K562 (cell line): ENCODE results near the gene CST6. TPM values are rescaled to one million over a fixed set of nuclear protein-coding genes. Genes with fewer than 3 reads are reported as not detected.

Experiments
- ATAC-seq: fragments of 200-7000 bp; cut with Tn5 transposase; 3 replicates; pipeline ENCODE4 v1.9.1; 2020; ENCODE audit warnings: moderate library complexity
- BruUV-seq: library from RNA; stranded (reverse); fragments of 400-500 nt; replicated peaks from 2 replicates; lab custom pipeline; 2021; lab: Mats Ljungman, UMichigan
- CTCF ChIA-PET: fragments of 300-600 bp; formaldehyde crosslinking; extraction: SDS; loops from one replicate; lab custom pipeline; 2021; ENCODE audit warnings: low intra/inter-chr PET ratio; lab: Yijun Ruan, JAX
- POLR2A ChIA-PET: fragments of 300-600, 350-650 bp; sonication (Branson Sonifier 250); formaldehyde crosslinking; extraction: SDS; loops from one replicate; lab custom pipeline; 2021; ENCODE audit warnings: antibody characterized with exemption, inconsistent platforms; lab: Yijun Ruan, JAX
- DNase-seq, 4 experiments: peaks; one replicate each; pipeline versions ENCODE4 v3.0.0 to v3.0.0-alpha.2; 2011 to 2018; ENCODE audit warnings: low spot score in 3 of 4, mixed read lengths in 3 of 4; ENCODE audit errors: extremely low read depth in 1 of 4
- FAIRE-seq: peaks from 2 replicates; lab custom pipeline; 2011; peaks lifted over from hg19 to GRCh38; lab: Jason Lieb, UNC
- H2AFZ ChIP-seq: 2 replicates; pipeline ENCODE4 v1.6.0; 2011; ENCODE audit warnings: low read depth, low read length, control low read depth, inconsistent platforms
- H3K27ac ChIP-seq: fragments of 200-600 bp; 3 replicates; pipeline ENCODE4 v1.8.0; 2011; ENCODE audit warnings: low read depth, mild to moderate bottlenecking, control low read depth, inconsistent platforms, low read length, moderate library complexity, mixed read lengths; ENCODE audit errors: extremely low read depth
- H3K27me3 ChIP-seq, 2 experiments: fragments of 300-600 bp in 1 of 2; 2 replicates in 1 of 2; 3 replicates in 1 of 2; pipeline versions ENCODE4 v1.6.0 to v1.8.0; 2011; ENCODE audit warnings: inconsistent platforms in 2 of 2, low read length in 2 of 2, mild to moderate bottlenecking in 1 of 2, mixed read lengths in 1 of 2, moderate library complexity in 1 of 2; ENCODE audit not compliant: control insufficient read depth in 2 of 2, insufficient read depth in 2 of 2
- H3K36me3 ChIP-seq: fragments of 300-600 bp; 3 replicates; pipeline ENCODE4 v1.8.0; 2011; ENCODE audit warnings: mild to moderate bottlenecking, low read length, inconsistent platforms; ENCODE audit not compliant: control insufficient read depth, insufficient read depth
- H3K4me1 ChIP-seq, 2 experiments: fragments of 200-600 bp in 1 of 2; replicated peaks in 1 of 2; 2 replicates in 1 of 2; 3 replicates in 1 of 2; pipeline versions ENCODE4 v1.5.1 to v1.8.0; 2011; ENCODE audit warnings: inconsistent platforms in 2 of 2, low read length in 2 of 2, mild to moderate bottlenecking in 1 of 2, mixed read lengths in 1 of 2, moderate library complexity in 1 of 2; ENCODE audit not compliant: control insufficient read depth in 2 of 2, insufficient read depth in 2 of 2
- H3K4me2 ChIP-seq: 2 replicates; pipeline ENCODE4 v1.6.1; 2011; ENCODE audit warnings: low read length, control low read depth, inconsistent platforms, mixed read lengths; ENCODE audit not compliant: insufficient read depth
- H3K4me3 ChIP-seq: fragments of 200-600 bp; sonication (generic), shearing (Covaris generic); 2 replicates; pipeline ENCODE4 v1.5.1; 2016; ENCODE audit warnings: control low read depth, inconsistent platforms
- H3K79me2 ChIP-seq: fragments of 200-600 bp; 3 replicates; pipeline ENCODE4 v1.8.0; 2011; ENCODE audit warnings: low read length, inconsistent platforms; ENCODE audit not compliant: control insufficient read depth, insufficient read depth
- H3K9ac ChIP-seq, 2 experiments: 2 replicates each; pipeline versions ENCODE4 v1.6.0 to v1.6.1; 2011; ENCODE audit warnings: low read depth in 2 of 2, low read length in 2 of 2, control low read depth in 1 of 2, inconsistent platforms in 1 of 2, mild to moderate bottlenecking in 1 of 2, mixed read lengths in 1 of 2; ENCODE audit not compliant: insufficient read depth in 1 of 2
- H3K9me1 ChIP-seq: one replicate; pipeline ENCODE4 v1.6.0; 2011; ENCODE audit warnings: inconsistent platforms, mild to moderate bottlenecking, low read length, moderate library complexity; ENCODE audit not compliant: control insufficient read depth, insufficient read depth
- H3K9me3 ChIP-seq: replicated peaks from 2 replicates; pipeline ENCODE4 v1.5.1; 2011; ENCODE audit warnings: low read depth, low read length, inconsistent platforms; ENCODE audit not compliant: control insufficient read depth, insufficient read depth
- H4K20me1 ChIP-seq: replicated peaks from 2 replicates; pipeline ENCODE4 v1.6.1; 2011; ENCODE audit warnings: low read length, inconsistent platforms, mixed read lengths; ENCODE audit not compliant: control insufficient read depth, insufficient read depth
- C11orf30 ChIP-seq: fragments of 450-650 bp; IDR thresholded peaks from 2 replicates; pipeline ENCODE4 v1.6.1; 2016; ENCODE audit warnings: low read depth, mild to moderate bottlenecking
- ETV1 ChIP-seq: fragments of 450-650 bp; conservative IDR thresholded peaks from 2 replicates; pipeline ENCODE4 v1.6.1; 2016; ENCODE audit warnings: missing genetic modification characterization, control low read depth, low read depth, missing compliant biosample characterization
- HDGF ChIP-seq: fragments of 450-650 bp; IDR thresholded peaks from 2 replicates; pipeline ENCODE4 v1.6.1; 2016
- HSF4 ChIP-seq: fragments of 250-450 bp; sonication (Bioruptor Pico); IDR thresholded peaks from 2 replicates; pipeline ENCODE4 v2.1.2; 2022; ENCODE audit warnings: mild to moderate bottlenecking, moderate library complexity, borderline replicate concordance
- MAFG ChIP-seq: fragments of 450-650 bp; conservative IDR thresholded peaks from 2 replicates; pipeline ENCODE4 v1.6.1; 2016; ENCODE audit warnings: missing genetic modification characterization, missing compliant biosample characterization
- MAFK ChIP-seq: IDR thresholded peaks from 2 replicates; pipeline ENCODE4 v1.6.1; 2011; ENCODE audit warnings: low read length, improper control_type of control experiment
- NFE2L1 ChIP-seq: fragments of 450-650 bp; IDR thresholded peaks from 2 replicates; pipeline ENCODE4 v1.6.1; 2016; ENCODE audit warnings: missing genetic modification characterization, low read depth, mild to moderate bottlenecking, missing compliant biosample characterization, moderate library complexity, borderline replicate concordance
- PHB2 ChIP-seq: fragments of 450-650 bp; IDR thresholded peaks from 2 replicates; pipeline ENCODE4 v1.6.1; 2017; ENCODE audit warnings: low read depth
- TAF7 ChIP-seq: fragments of 450-650 bp; IDR thresholded peaks from 2 replicates; pipeline ENCODE4 v1.6.1; 2016; ENCODE audit warnings: missing genetic modification characterization, missing compliant biosample characterization
- U2AF2 ChIP-seq: fragments of 200-400 bp; formaldehyde crosslinking; optimal IDR thresholded peaks from 2 replicates; pipeline ENCODE3; 2017; ENCODE audit warnings: low read depth, mild to moderate bottlenecking, low read length
- ZNF23 ChIP-seq: fragments of 250-450 bp; sonication (Bioruptor Pico); IDR thresholded peaks from 2 replicates; pipeline ENCODE4 v1.4.0; 2020; ENCODE audit warnings: mild to moderate bottlenecking
- ZNF232 ChIP-seq: sonication (generic); formaldehyde crosslinking; IDR thresholded peaks from 2 replicates; pipeline ENCODE4 v1.8.0; 2022; ENCODE audit warnings: mild to moderate bottlenecking, missing genetic modification reagents
- ZNF316 ChIP-seq: fragments of 450-650 bp; IDR thresholded peaks from 2 replicates; pipeline ENCODE4 v1.6.1; 2016
- ZNF408 ChIP-seq: fragments of 250-450 bp; sonication (Bioruptor Pico); IDR thresholded peaks from 2 replicates; pipeline ENCODE4 v1.4.0; 2020; ENCODE audit warnings: low read depth, mild to moderate bottlenecking, moderate library complexity
- ZNF518B ChIP-seq: fragments of 250-450 bp; sonication (Bioruptor Pico); IDR thresholded peaks from 2 replicates; pipeline ENCODE4 v1.5.0; 2021; ENCODE audit warnings: mild to moderate bottlenecking, moderate library complexity
- ZNF644 ChIP-seq: fragments of 200-800 bp; sonication (Bioruptor generic); IDR thresholded peaks from 2 replicates; pipeline ENCODE4 v1.6.1; 2016; ENCODE audit warnings: low read depth, missing genetic modification characterization, missing compliant biosample characterization
- ZSCAN29 ChIP-seq: fragments of 450-650 bp; IDR thresholded peaks from 2 replicates; pipeline ENCODE4 v1.6.1; 2017
- WGBS: fragments of 100-300 bp; shearing (Covaris generic); methylation state at CpG from one replicate; pipeline ENCODE4 v1.1.6; 2016; ENCODE audit warnings: low coverage, mixed read lengths; ENCODE audit not compliant: insufficient coverage; ENCODE audit errors: missing lambda C conversion rate; 5-methylcytosine and 5-hydroxymethylcytosine counted together
- in situ Hi-C: fragments of 300-500 bp; cut with MboI; formaldehyde crosslinking; loops from 4 replicates; pipeline ENCODE4 v1.15.0; 2018; ENCODE audit warnings: inconsistent platforms, mixed read lengths
- intact Hi-C: fragments of 100-400 bp; cut with micrococcal nuclease; formaldehyde crosslinking; loops from 2 replicates; pipeline ENCODE4 v1.14.2; 2022
- polyA plus RNA-seq, 8 experiments: library from polyadenylated mRNA; depleted of rRNA in 4 of 8; stranded (reverse) in 5 of 8; unstranded in 3 of 8; fragments of >200 nt; fragmentation: Nextera tagmentation in 2 of 8; fragmentation: Illumina TruSeq in 1 of 8; extraction: Ambion mirVana in 2 of 8; extraction: Trizol in 1 of 8; gene quantifications; 2 replicates each; pipeline versions ENCODE4 v1.2.1 to v1.2.3, GENCODE V29; 2011 to 2014; ENCODE audit warnings: inconsistent platforms in 1 of 8, missing spikeins in 1 of 8
- total RNA-seq, 7 experiments: library from RNA; depleted of rRNA in 6 of 7; stranded (reverse); fragments of >200 nt in 6 of 7; fragmentation: Illumina TruSeq in 2 of 7; extraction: Trizol in 2 of 7; gene quantifications; 2 replicates each; pipeline versions ENCODE4 v1.2.1 to v1.2.3, GENCODE V29; 2011 to 2021; ENCODE audit warnings: low replicate concordance in 1 of 7

The CST6 gene
- total and polyA plus RNA-seq, 9 of the 15 experiments (the other 6 are each of a cell fraction or from before 2014, with no cell fraction given): not detected

DNA sequence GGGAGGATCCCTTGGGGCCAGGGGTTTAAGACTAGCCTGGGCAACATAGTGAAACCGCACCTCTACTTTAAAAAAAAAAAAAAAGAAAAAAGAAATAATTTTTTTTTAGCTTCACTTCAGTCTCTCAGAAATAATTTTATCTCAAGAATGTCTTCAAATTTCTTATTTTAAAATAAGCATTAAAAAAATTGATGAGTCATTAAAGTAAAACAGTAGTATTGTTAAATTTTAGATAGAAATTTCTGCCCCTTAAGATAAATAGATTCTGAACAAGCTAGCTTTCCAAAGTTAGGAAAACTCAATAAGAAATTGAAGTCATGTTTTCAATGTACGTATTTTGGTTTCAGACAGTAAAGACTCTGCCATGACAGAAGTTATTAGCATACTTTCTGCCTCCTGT, 50.6 kb downstream of the CST6 start:
- H3K9ac ChIP-seq: no peak overlapping the region
- 100% methylated on average over 1 of the region's 2 CpGs for WGBS
- ChIA-PET POLR2A (interaction anchor here (0.7 to 2.4 kb wide), 4 partner anchors 9 to 220 kb away, joined by 3 to 32 read pairs (median 4); partner anchors contain the start of gene SF3B2), CTCF (no interaction called here)
- FAIRE-seq: no peak
- TF ChIP-seq MAFK (peak; percentile 14; the same call in 1 of the 2 replicates), ZNF23 (CRISPR knock-in tag) (no peak), ZNF232 (no peak), U2AF2 (no peak), ZSCAN29 (no peak), PHB2 (no peak), ETV1 (no peak), HSF4 (CRISPR knock-in tag) (no peak), C11orf30 (peak; percentile 58; the same call in 1 of the 2 replicates), HDGF (no peak), ZNF518B (no peak), TAF7 (tag) (no peak), ZNF644 (no peak), NFE2L1 (tag) (peak; percentile 49; the same call in 1 of the 2 replicates), ZNF316 (peak; percentile 84), MAFG (tag) (peak; percentile 73), ZNF408 (no peak)
- H3K9me1 ChIP-seq: no peaks in the 10 kb centered on the region
- H2AFZ ChIP-seq: no peak overlapping the region
- no peaks in the 10 kb centered on the region for H3K9me3 ChIP-seq
- no peak overlapping the region for H3K4me2 ChIP-seq
- in situ Hi-C loops (no loop called here), intact Hi-C loops (no loop called here)
- H3K4me1 ChIP-seq: no peaks in the 10 kb centered on the region
- no peak for DNase-seq
- ATAC-seq: no peak
- H3K4me3 ChIP-seq: no peak overlapping the region
- no peaks in the 10 kb centered on the region; the same call in 1 of the 2 replicates for H4K20me1 ChIP-seq
- no TSS peak for BruUV-seq
- H3K27me3 ChIP-seq: no peaks in the 10 kb centered on the region
- H3K36me3 ChIP-seq: peaks cover 96% of the 10 kb centered on the region
- H3K79me2 ChIP-seq: no peaks in the 10 kb centered on the region
- no peak overlapping the region for H3K27ac ChIP-seq
